Endothelial cell (in vitro differentiated cells): ENCODE data around the gene CERCAM. TPM values are rescaled to one million over a fixed set of nuclear protein-coding genes. Genes with fewer than 3 reads are reported as not detected.
"Not testable (repeated sequence)": the region's sequence is repeated elsewhere in the genome, so short reads cannot be mapped to it uniquely, and the experiment has no call there.

Experiments
- DNase-seq: peaks from one replicate; pipeline ENCODE4 v3.0.0; 2021; ENCODE audit warnings: low spot score
- H3K27ac Mint-ChIP-seq: one replicate; pipeline ENCODE4 v1.8.0; 2021; ENCODE audit warnings: mixed read lengths, inconsistent platforms; ENCODE audit not compliant: unreplicated experiment
- H3K27me3 Mint-ChIP-seq: one replicate; pipeline ENCODE4 v1.8.0; 2021; ENCODE audit warnings: mild to moderate bottlenecking, moderate library complexity, mixed read lengths, inconsistent platforms; ENCODE audit not compliant: unreplicated experiment
- H3K36me3 Mint-ChIP-seq: one replicate; pipeline ENCODE4 v1.8.0; 2021; ENCODE audit warnings: mild to moderate bottlenecking, low read depth, mixed read lengths, inconsistent platforms; ENCODE audit not compliant: unreplicated experiment
- H3K4me1 Mint-ChIP-seq: one replicate; pipeline ENCODE4 v1.8.0; 2021; ENCODE audit warnings: mild to moderate bottlenecking, mixed read lengths, inconsistent platforms; ENCODE audit not compliant: unreplicated experiment
- H3K4me3 Mint-ChIP-seq: one replicate; pipeline ENCODE4 v1.8.0; 2021; ENCODE audit warnings: mild to moderate bottlenecking, mixed read lengths, inconsistent platforms; ENCODE audit not compliant: unreplicated experiment
- H3K9me3 Mint-ChIP-seq: one replicate; pipeline ENCODE4 v1.8.0; 2021; ENCODE audit warnings: mixed read lengths, inconsistent platforms; ENCODE audit not compliant: unreplicated experiment
- total RNA-seq: library from RNA; stranded (reverse); fragmentation: NEBNext Ultra II Directional; extraction: Animal tissue kit (Norgen Biotek cat#: 25700); gene quantifications from one replicate; pipeline ENCODE4 v1.2.1, GENCODE V29; 2021; ENCODE audit not compliant: unreplicated experiment
- TF ChIP-seq, protein P1 (sequence below): fragments of 200-600 bp; sonication (generic); IDR thresholded peaks from one replicate; pipeline ENCODE4 v1.5.0; 2021; ENCODE audit warnings: antibody characterized with exemption; ENCODE audit not compliant: unreplicated experiment

Gene CERCAM
- total RNA-seq, 1 donor from 2014 or later, result 27.9 TPM

DNA sequence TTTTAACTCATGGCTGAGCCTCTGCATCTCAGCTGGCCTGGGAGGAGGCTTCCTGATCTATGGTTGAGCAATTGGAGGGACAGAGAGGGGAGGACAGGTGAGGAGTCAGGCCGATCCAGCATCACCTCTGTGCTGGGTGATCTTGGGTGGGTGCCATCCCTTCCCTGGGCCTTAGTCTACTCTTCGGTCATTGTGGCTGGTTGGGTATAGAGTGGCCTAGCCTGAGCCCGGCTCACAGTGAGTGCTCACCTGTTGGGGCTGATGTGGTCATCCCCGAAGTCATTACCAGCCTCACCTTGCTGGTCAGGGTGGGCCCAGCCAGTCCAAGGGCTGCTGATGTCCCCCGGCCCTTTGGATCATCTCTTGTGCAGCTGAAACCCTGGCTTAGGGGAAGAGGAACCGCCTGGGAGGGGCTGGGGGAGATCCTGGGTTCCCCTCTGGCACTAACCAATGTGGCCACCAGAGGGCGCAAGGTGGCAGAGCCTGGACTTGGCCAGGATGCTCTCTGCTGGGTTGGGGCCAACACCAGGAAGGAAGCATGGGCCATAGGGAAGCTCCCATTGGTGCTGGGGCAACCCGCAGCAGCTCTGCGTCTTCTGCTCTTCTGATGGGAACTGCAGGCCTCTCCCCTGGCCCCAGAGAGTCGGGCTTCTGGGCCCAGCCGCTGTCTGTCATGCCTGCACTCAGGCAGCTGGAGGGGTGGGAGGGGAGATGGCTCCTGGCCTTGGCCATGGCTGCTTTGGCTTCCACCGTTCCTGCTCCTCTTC, 17.9 kb downstream of the CERCAM start:
- Mint-ChIP-seq H3K27ac (no peak overlapping the region), H3K4me3 (no peak overlapping the region), H3K9me3 (no peaks in the 10 kb centered on the region), H3K27me3 (peaks cover 3% of the 10 kb centered on the region), H3K36me3 (peaks cover 7% of the 10 kb centered on the region), H3K4me1 (peaks cover 3% of the 10 kb centered on the region)
- DNase-seq, result peak; percentile 92
- TF ChIP-seq, protein P1, sequence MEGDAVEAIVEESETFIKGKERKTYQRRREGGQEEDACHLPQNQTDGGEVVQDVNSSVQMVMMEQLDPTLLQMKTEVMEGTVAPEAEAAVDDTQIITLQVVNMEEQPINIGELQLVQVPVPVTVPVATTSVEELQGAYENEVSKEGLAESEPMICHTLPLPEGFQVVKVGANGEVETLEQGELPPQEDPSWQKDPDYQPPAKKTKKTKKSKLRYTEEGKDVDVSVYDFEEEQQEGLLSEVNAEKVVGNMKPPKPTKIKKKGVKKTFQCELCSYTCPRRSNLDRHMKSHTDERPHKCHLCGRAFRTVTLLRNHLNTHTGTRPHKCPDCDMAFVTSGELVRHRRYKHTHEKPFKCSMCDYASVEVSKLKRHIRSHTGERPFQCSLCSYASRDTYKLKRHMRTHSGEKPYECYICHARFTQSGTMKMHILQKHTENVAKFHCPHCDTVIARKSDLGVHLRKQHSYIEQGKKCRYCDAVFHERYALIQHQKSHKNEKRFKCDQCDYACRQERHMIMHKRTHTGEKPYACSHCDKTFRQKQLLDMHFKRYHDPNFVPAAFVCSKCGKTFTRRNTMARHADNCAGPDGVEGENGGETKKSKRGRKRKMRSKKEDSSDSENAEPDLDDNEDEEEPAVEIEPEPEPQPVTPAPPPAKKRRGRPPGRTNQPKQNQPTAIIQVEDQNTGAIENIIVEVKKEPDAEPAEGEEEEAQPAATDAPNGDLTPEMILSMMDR, result peak; percentile 97

DNA sequence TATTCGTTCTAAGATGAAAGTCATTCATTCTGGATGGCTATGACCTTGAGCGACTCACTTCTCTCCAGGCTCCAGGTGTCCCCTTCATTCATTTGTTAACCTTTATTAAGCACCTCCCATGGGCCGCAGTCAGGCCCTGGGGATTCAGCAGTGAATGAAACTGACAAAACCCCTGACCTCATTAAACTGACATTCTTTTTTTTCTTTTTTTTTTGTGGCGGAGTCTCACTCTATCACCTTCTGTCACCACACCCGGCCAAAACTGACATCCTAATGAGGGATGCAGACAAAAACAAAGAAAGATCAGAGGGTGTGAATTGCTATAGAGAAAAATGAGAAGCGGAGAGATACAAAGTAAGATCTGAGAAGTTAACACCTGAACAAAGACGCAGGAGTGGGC, 18.6 kb downstream of the CERCAM start:
- Mint-ChIP-seq H3K9me3 (no peaks in the 10 kb centered on the region), H3K36me3 (peaks cover 7% of the 10 kb centered on the region), H3K27me3 (peaks cover 3% of the 10 kb centered on the region), H3K27ac (no peak overlapping the region), H3K4me1 (peaks cover 3% of the 10 kb centered on the region), H3K4me3 (no peak overlapping the region)
- TF ChIP-seq, protein P1, result no peak
- no peak for DNase-seq

DNA sequence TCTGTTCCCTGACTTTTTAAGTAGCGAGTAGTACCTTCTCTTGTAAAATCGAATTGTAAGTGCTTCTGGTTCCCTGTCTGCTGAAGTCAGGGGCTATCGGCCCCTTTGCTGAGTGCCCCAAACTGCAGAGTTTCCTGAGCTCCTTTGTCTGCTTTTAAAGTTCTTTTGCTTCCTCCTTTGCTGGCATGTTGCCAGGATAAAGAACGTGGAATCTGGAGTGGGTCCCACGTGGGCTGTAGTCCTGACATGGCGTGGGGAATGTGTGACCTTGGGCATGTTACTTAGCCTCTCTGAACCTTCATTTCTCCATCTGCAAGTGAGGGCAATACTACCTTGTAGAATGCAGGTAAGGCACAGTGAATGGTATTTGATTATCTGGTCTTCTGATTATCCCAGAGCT, 21.5 kb downstream of the CERCAM start:
- peaks cover 7% of the 10 kb centered on the region for H3K36me3 Mint-ChIP-seq
- TF ChIP-seq, protein P1, result no peak
- H3K9me3 Mint-ChIP-seq, result no peaks in the 10 kb centered on the region
- H3K4me3 Mint-ChIP-seq, result no peak overlapping the region
- peaks cover 3% of the 10 kb centered on the region for H3K4me1 Mint-ChIP-seq
- no peaks in the 10 kb centered on the region for H3K27me3 Mint-ChIP-seq
- DNase-seq, result no peak
- H3K27ac Mint-ChIP-seq, result no peak overlapping the region

DNA sequence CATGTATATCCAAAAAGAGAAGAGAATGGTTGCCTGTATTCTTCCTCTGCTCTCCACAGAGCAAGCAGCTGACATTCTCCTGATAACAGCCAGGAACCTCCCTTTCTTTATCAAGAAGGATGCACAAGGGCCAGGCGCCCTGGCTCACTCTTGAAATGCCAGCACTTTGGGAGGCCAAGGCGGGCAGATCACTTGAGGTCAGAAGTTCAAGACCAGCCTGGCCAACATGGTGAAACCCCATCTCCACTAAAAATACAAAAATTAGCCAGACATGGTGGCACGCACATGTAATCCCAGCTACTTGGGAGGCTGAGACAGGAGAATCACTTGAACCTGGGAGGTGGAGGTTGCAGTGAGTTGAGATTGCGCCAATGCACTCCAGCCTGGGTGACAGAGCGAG, 25.8 kb downstream of the CERCAM start:
- DNase-seq, H3K27ac Mint-ChIP-seq, H3K27me3 Mint-ChIP-seq, H3K4me3 Mint-ChIP-seq, H3K4me1 Mint-ChIP-seq, H3K9me3 Mint-ChIP-seq, H3K36me3 Mint-ChIP-seq: not testable (repeated sequence)

DNA sequence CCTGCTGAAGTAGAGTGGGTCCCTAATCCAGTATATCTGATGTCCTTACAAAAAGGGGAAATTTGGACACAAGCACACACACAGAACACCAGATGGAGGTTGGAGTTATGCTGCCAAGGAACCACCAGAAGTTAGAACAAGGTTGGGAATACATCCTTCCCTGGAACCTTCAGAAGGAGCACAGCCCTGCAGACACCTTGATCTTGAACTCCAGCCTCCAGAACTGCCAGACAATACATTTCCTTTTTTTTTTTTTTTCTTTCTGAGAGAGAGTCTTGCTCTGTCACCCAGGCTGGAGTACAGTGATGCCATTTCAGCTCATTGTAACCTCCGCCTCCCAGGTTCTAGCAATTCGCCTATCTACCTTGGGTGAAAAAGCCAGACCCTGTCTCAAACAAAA, 28.1 kb downstream of the CERCAM start:
- no peak for DNase-seq
- Mint-ChIP-seq H3K36me3 (no peaks in the 10 kb centered on the region), H3K4me1 (no peaks in the 10 kb centered on the region), H3K4me3 (no peak overlapping the region), H3K27me3 (no peaks in the 10 kb centered on the region), H3K27ac (no peak overlapping the region), H3K9me3 (no peaks in the 10 kb centered on the region)
- TF ChIP-seq, protein P1, result no peak
